Kidney epithelial cell (primary cell): ENCODE measurements around the gene TRIM31. TPM values are rescaled to one million over a fixed set of nuclear protein-coding genes. Genes with fewer than 3 reads are reported as not detected.

Source experiments
- DNase-seq: peaks from one replicate; pipeline ENCODE4 v3.0.0-alpha.2; 2010; ENCODE audit warnings: low read depth
- H3K27me3 ChIP-seq: 2 replicates; pipeline ENCODE4 v1.6.0; 2011; ENCODE audit warnings: low read length; ENCODE audit not compliant: control insufficient read depth, insufficient read depth
- H3K36me3 ChIP-seq: 2 replicates; pipeline ENCODE4 v1.5.1; 2011; ENCODE audit warnings: low read length; ENCODE audit not compliant: control insufficient read depth, insufficient read depth
- H3K4me3 ChIP-seq: 2 replicates; pipeline ENCODE4 v1.5.1; 2011; ENCODE audit warnings: low read depth, mild to moderate bottlenecking, control low read depth, low read length
- CTCF ChIP-seq: IDR thresholded peaks from 2 replicates; pipeline ENCODE4 v1.5.1; 2011; ENCODE audit warnings: mild to moderate bottlenecking, moderate library complexity, low read length, control low read depth, inconsistent platforms; ENCODE audit not compliant: insufficient read depth, poor library complexity, severe bottlenecking
- total RNA-seq: library from RNA; depleted of rRNA; stranded (reverse); fragments of >200 nt; gene quantifications from 2 replicates; pipeline ENCODE4 v1.2.3, GENCODE V29; 2015

Gene TRIM31
- total RNA-seq, 1 donor from 2014 or later = not detected

- Histone ChIP-seq H3K27me3 (peaks cover 28% of the 10 kb centered on the region), H3K36me3 (no peaks in the 10 kb centered on the region), H3K4me3 (no peak overlapping the region)
- no peak for DNase-seq
- no peak for TF ChIP-seq CTCF
These were observed 22.3 kb upstream of the TRIM31 start for GRCh38 chr6:30135147-30135546.

GRCh38 chr6:30131947-30132497 lies 19.1 kb upstream of the TRIM31 start:
- no peak overlapping the region for H3K4me3 ChIP-seq
- H3K36me3 ChIP-seq = no peaks in the 10 kb centered on the region
- no peak for TF ChIP-seq CTCF
- no peak for DNase-seq
- H3K27me3 ChIP-seq = peaks cover 46% of the 10 kb centered on the region

- Histone ChIP-seq H3K4me3 (no peak overlapping the region), H3K36me3 (no peaks in the 10 kb centered on the region), H3K27me3 (peaks cover 46% of the 10 kb centered on the region)
- DNase-seq = peak; percentile 50
- peak; percentile 100 for TF ChIP-seq CTCF
These were observed 18.3 kb upstream of the TRIM31 start for GRCh38 chr6:30130887-30131862.

- DNase-seq = no peak
- Histone ChIP-seq H3K27me3 (peaks cover 49% of the 10 kb centered on the region), H3K4me3 (no peak overlapping the region), H3K36me3 (no peaks in the 10 kb centered on the region)
- no peak for TF ChIP-seq CTCF
These were observed 17.3 kb upstream of the TRIM31 start for GRCh38 chr6:30130179-30130679.

- H3K4me3 ChIP-seq = no peak overlapping the region
- DNase-seq = no peak
- H3K27me3 ChIP-seq = peaks cover 47% of the 10 kb centered on the region
- no peak for TF ChIP-seq CTCF
- no peaks in the 10 kb centered on the region for H3K36me3 ChIP-seq
These were observed 16.6 kb upstream of the TRIM31 start for GRCh38 chr6:30129265-30130178.
